Gastrocnemius medialis (tissue), 4 donors: ENCODE results near the gene SMO.

ENCODE experiments used
- POLR2A ChIP-seq, 2 donors: fragments of 450-650 bp; IDR thresholded peaks; one replicate each; pipeline ENCODE4 v1.6.1; 2017; ENCODE audit warnings: antibody characterized with exemption in 2 of 2, mild to moderate bottlenecking in 2 of 2, moderate library complexity in 2 of 2
- TF ChIP-seq, protein P1 (sequence below), 5 experiments: fragments of 450-650 bp in 3 of 5; fragments of 200-600 bp in 2 of 5; sonication (generic) in 2 of 5; IDR thresholded peaks in 4 of 5; conservative IDR thresholded peaks in 1 of 5; 1 replicate in 4 of 5; 2 replicates in 1 of 5; pipeline ENCODE4 v1.5.1; 2016 to 2019; ENCODE audit warnings: antibody characterized with exemption in 5 of 5, mild to moderate bottlenecking in 3 of 5, moderate library complexity in 3 of 5

DNA sequence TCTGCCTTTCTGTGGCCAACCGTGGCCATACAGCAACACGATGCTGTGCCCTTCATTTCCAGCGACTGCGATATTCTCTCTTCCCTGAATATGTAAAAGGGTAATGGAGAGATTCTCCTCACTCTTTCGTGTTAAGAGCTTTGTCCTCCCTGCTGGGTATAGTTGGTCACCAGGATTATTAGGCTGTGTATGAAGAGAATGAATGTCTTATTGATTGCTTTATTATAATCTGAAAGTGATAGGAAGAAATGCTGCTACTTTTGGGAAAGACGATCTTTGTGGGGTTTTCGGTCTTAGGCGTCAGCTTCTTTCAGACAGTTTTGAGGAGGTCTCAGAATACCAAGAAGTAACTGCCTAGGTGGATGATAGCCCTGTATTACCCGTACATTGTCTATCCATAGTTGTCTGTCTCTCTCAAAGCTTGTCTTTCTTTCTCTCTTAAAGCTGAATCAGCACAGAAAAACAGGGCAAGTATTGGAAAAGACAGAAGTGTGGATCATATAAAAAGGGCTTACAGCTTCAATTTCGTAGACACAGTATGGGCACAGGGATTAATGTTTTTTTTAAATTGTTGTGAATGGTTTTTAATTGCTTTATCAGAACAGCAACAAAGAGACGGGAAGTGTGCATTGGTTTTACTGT is 37.6 kb downstream of the SMO start:
- TF ChIP-seq, protein P1, sequence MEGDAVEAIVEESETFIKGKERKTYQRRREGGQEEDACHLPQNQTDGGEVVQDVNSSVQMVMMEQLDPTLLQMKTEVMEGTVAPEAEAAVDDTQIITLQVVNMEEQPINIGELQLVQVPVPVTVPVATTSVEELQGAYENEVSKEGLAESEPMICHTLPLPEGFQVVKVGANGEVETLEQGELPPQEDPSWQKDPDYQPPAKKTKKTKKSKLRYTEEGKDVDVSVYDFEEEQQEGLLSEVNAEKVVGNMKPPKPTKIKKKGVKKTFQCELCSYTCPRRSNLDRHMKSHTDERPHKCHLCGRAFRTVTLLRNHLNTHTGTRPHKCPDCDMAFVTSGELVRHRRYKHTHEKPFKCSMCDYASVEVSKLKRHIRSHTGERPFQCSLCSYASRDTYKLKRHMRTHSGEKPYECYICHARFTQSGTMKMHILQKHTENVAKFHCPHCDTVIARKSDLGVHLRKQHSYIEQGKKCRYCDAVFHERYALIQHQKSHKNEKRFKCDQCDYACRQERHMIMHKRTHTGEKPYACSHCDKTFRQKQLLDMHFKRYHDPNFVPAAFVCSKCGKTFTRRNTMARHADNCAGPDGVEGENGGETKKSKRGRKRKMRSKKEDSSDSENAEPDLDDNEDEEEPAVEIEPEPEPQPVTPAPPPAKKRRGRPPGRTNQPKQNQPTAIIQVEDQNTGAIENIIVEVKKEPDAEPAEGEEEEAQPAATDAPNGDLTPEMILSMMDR (IDR thresholded peaks at IDR 0.05 in 4 of 5, conservative IDR thresholded peaks at IDR 0.05 in 1 of 5) = no peak
- no peak for TF ChIP-seq POLR2A (IDR thresholded peaks at IDR 0.05)
